SK-N-SH (cell line): ENCODE data around the gene USP47. TPM values are rescaled to one million over a fixed set of nuclear protein-coding genes. Genes with fewer than 3 reads are reported as not detected.

Source experiments
- CTCF ChIP-seq: fragments of 200-600 bp; sonication (generic); IDR thresholded peaks from 2 replicates; pipeline ENCODE4 v1.6.1; 2017; ENCODE audit warnings: antibody characterized with exemption, mild to moderate bottlenecking, moderate library complexity
- EP300 ChIP-seq, 2 experiments: IDR thresholded peaks; 2 replicates each; pipeline versions ENCODE4 v1.4.0 to v1.6.1; 2012; ENCODE audit warnings: borderline replicate concordance in 1 of 2, low read depth in 1 of 2, low read length in 1 of 2
- EZH2phosphoT487 ChIP-seq: fragments of 200-600 bp; sonication (generic); IDR thresholded peaks from 2 replicates; pipeline ENCODE4 v1.6.1; 2017; ENCODE audit warnings: low read depth, mixed run types, mild to moderate bottlenecking, antibody characterized with exemption, moderate library complexity, borderline replicate concordance
- FOXM1 ChIP-seq: IDR thresholded peaks from 2 replicates; pipeline ENCODE4 v1.4.0; 2012; ENCODE audit warnings: low read depth, mild to moderate bottlenecking
- GATA2 ChIP-seq: sonication (generic); formaldehyde crosslinking; IDR thresholded peaks from 2 replicates; pipeline ENCODE4 v1.5.0; 2020; ENCODE audit warnings: mild to moderate bottlenecking, missing genetic modification reagents
- JUND ChIP-seq: IDR thresholded peaks from 2 replicates; pipeline ENCODE4 v1.4.0; 2012
- NFIC ChIP-seq: IDR thresholded peaks from 2 replicates; pipeline ENCODE4 v1.4.0; 2012; ENCODE audit warnings: borderline replicate concordance
- NRF1 ChIP-seq: IDR thresholded peaks from 2 replicates; pipeline ENCODE4 v1.6.1; 2012; ENCODE audit warnings: low read depth, mild to moderate bottlenecking, low read length
- PBX3 ChIP-seq: IDR thresholded peaks from 2 replicates; pipeline ENCODE4; 2012
- POLR2AphosphoS5 ChIP-seq: IDR thresholded peaks from 2 replicates; pipeline ENCODE4 v1.6.1; 2012; ENCODE audit warnings: low read depth, low read length
- RAD21 ChIP-seq: IDR thresholded peaks from 2 replicates; pipeline ENCODE4 v1.6.1; 2012; ENCODE audit warnings: mild to moderate bottlenecking, low read length
- RXRA ChIP-seq: IDR thresholded peaks from 2 replicates; pipeline ENCODE4 v1.4.0; 2012; ENCODE audit warnings: low read depth, mild to moderate bottlenecking, borderline replicate concordance
- SIN3A ChIP-seq: IDR thresholded peaks from 2 replicates; pipeline ENCODE4 v1.6.1; 2012; ENCODE audit warnings: low read depth, mild to moderate bottlenecking, low read length, moderate library complexity, borderline replicate concordance
- TAF1 ChIP-seq: IDR thresholded peaks from 2 replicates; pipeline ENCODE4 v1.6.1; 2012; ENCODE audit warnings: low read depth, mild to moderate bottlenecking, low read length, moderate library complexity, borderline replicate concordance
- USF1 ChIP-seq: IDR thresholded peaks from 2 replicates; pipeline ENCODE4 v1.4.0; 2012; ENCODE audit warnings: low read depth, borderline replicate concordance
- USF2 ChIP-seq: fragments of 150-350 bp; IDR thresholded peaks from 2 replicates; pipeline ENCODE4 v1.6.1; 2017; ENCODE audit warnings: antibody characterized with exemption, low read length, low read depth, borderline replicate concordance
- YY1 ChIP-seq: IDR thresholded peaks from 2 replicates; pipeline ENCODE4 v1.4.0; 2012; ENCODE audit warnings: low read depth, mild to moderate bottlenecking
- polyA plus RNA-seq, 3 experiments: library from polyadenylated mRNA; depleted of rRNA; stranded (reverse); fragments of >200 nt; gene quantifications; 2 replicates each; pipeline ENCODE4 v1.2.3, GENCODE V29; 2012
- TF ChIP-seq, protein P1 (sequence below): IDR thresholded peaks from 2 replicates; pipeline ENCODE4 v1.6.1; 2012; ENCODE audit warnings: mild to moderate bottlenecking, low read depth, low read length, moderate library complexity

USP47 gene
- polyA plus RNA-seq, 1 of the 3 experiments (the other 2 are of a cell fraction), result 10.3 TPM

- TF ChIP-seq USF1 (no peak), GATA2 (CRISPR knock-in tag) (no peak), EZH2phosphoT487 (no peak), TAF1 (0 out of 2 replicates have a peak, but pooled peaks have one; percentile 36), CTCF (no peak), PBX3 (peak; percentile 81), SIN3A (peak; percentile 86; the same call in 1 of the 2 replicates), NFIC (peak; percentile 58), YY1 (no peak), FOXM1 (no peak), POLR2AphosphoS5 (peak; percentile 75), USF2 (no peak), JUND (peak; percentile 76), RXRA (no peak; the same call in 1 of the 2 replicates), EP300 (IDR thresholded peaks at IDR 0.05; ENCODE audit: borderline replicate concordance in 1 of 2, low read depth in 1 of 2, low read length in 1 of 2) (peak; percentile 56 to 63; a peak in 2 of 4 replicates), NRF1 (no peak), RAD21 (peak; percentile 32; the same call in 1 of the 2 replicates)
- TF ChIP-seq, protein P1, sequence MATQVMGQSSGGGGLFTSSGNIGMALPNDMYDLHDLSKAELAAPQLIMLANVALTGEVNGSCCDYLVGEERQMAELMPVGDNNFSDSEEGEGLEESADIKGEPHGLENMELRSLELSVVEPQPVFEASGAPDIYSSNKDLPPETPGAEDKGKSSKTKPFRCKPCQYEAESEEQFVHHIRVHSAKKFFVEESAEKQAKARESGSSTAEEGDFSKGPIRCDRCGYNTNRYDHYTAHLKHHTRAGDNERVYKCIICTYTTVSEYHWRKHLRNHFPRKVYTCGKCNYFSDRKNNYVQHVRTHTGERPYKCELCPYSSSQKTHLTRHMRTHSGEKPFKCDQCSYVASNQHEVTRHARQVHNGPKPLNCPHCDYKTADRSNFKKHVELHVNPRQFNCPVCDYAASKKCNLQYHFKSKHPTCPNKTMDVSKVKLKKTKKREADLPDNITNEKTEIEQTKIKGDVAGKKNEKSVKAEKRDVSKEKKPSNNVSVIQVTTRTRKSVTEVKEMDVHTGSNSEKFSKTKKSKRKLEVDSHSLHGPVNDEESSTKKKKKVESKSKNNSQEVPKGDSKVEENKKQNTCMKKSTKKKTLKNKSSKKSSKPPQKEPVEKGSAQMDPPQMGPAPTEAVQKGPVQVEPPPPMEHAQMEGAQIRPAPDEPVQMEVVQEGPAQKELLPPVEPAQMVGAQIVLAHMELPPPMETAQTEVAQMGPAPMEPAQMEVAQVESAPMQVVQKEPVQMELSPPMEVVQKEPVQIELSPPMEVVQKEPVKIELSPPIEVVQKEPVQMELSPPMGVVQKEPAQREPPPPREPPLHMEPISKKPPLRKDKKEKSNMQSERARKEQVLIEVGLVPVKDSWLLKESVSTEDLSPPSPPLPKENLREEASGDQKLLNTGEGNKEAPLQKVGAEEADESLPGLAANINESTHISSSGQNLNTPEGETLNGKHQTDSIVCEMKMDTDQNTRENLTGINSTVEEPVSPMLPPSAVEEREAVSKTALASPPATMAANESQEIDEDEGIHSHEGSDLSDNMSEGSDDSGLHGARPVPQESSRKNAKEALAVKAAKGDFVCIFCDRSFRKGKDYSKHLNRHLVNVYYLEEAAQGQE, result no peak
Measured at GRCh38 chr11:11993839-11994238, 152.1 kb downstream of the USP47 start (continued).
